Parietal lobe (tissue), 2 donors: ENCODE measurements around the gene SLFN12. TPM values are rescaled to one million over a fixed set of nuclear protein-coding genes. Genes with fewer than 3 reads are reported as not detected.

Experiments
- small RNA-seq: library from RNA; depleted of rRNA; stranded (forward); fragments of <200 nt; gene quantifications from one replicate; pipeline ENCODE3, GENCODE V24; 2014; ENCODE audit warnings: low replicate concordance
- total RNA-seq: library from RNA; depleted of rRNA; stranded (reverse); fragments of >200 nt; gene quantifications from one replicate; pipeline ENCODE4 v1.2.3, GENCODE V29; 2014

The SLFN12 gene
- total RNA-seq = 2.2 TPM

GRCh38 chr17:35432176-35433074 is at the start of gene SLFN12:
Gene SLFN12, minus strand, starts transcription at chr17:35432500. Its CDS starts 9,472 bp downstream, at chr17:35423028.

DNA sequence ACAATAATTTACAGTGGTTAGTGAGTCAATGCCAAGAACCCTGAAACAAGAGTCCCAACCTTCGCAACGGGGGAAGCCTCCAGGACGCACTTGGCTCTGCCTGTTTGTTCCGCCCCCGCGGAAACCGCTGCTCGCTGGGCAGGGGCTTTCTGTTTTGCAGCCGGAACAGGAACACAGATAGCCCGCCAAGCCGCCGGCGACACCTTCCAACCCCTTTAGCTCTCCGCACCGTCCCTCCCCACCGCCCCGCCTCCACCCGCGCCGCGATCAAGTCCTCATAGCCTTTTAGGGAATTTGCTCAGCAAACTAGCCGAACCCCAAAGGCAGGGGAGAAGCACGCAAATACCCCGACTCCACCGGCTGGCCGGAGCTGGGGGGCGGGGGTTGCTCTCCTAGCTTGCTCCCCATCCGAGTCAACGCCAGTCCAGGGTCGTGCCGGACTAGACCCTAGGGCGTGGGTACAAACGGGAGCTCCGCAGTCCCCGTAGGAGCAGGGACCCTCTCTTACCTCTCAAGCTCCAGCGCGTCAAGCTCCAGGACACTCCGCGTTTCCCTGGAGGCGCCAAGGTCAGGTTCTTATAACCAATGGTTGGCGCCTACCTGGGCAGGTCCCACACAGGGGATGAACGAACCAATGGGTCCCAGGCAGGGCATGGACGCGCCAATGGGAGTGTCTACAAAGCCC is 16.1 kb upstream of the SLFN12 start, which contains the start of gene SLFN13:
Gene SLFN13 (minus strand): TSS at position 553 of the 685 bp plus-strand sequence. CDS start 3,086 bp downstream, outside the sequence.

DNA sequence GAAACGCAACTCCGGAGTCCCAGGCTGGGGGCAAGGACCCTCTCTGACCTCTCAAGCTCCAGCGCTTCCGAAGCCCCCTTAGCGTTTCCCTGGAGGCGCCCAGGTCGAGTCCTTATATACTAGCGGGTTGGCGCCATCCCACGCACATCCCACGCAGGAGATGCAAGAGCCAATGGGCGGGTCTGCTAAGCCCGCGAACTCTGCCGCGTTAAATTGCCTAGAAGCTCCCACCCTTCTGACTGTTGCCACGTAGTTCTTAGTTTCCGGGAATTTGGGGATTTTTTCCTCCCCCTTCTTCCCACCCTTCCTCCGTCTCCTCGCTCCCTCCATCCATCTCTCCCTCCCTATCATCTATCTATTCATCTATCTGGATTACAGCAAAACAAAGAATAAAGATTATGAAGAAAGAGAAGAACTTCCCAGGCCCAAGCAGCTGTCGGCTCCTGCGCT is 58.7 kb downstream of the SLFN12 start, which contains the start of gene SLFN11:
Gene SLFN11 (minus strand): TSS at position 88 of the 450 bp plus-strand sequence. CDS start 9,814 bp downstream, outside the sequence.

Small RNA genes lying within 50 kb of the gene (small RNA-seq; reads per million reads assigned to genes)
- gene AC060766.3 (not detected), gene AC060766.5 (not detected)

Other genes with a start within 250 kb of the SLFN12 start
- not detected for gene SLC35G3, start 238.1 kb downstream of the SLFN12 start, total RNA-seq
- gene SLFN5, start 189.4 kb downstream of the SLFN12 start, total RNA-seq = 3.1 TPM
- 2.5 TPM for gene SLFN11, start 58.9 kb downstream of the SLFN12 start, total RNA-seq
- gene SLFN13, start 16.3 kb upstream of the SLFN12 start, total RNA-seq = 0.94 TPM
- gene SLFN12L, start 105.2 kb upstream of the SLFN12 start, total RNA-seq = not detected
- 0.31 TPM for gene SLFN14, start 128.3 kb upstream of the SLFN12 start, total RNA-seq
- gene PEX12, start 146.1 kb upstream of the SLFN12 start, total RNA-seq = 4.7 TPM
- gene AP2B1, start 154.8 kb upstream of the SLFN12 start, total RNA-seq = 190 TPM